ENCODE measurements around the gene TEAD4.

DNA sequence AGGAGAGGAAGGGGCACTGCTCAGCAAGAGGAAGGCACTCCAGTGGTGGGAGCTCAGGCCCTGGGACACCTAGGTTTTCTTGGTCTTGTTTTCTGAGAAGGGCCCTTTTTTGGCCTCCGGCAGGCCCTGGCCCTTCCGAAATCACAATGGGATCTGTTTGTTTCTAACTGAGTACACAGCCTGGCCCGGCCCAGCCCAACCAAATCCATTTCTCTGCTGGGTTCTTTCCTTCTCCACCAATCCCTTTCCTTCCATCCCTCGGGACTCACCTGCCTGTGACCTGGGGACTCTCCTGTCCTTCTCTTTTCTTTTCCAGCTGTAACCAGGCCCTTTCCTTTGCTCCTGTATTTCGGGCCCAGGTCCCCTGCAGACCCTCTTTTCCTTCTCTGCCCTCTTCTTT lies 18.6 kb downstream of the TEAD4 start:
- TF ChIP-seq ELF1 (IDR thresholded peaks at IDR 0.05; ENCODE audit: borderline replicate concordance, low read depth) (no peak), CEBPB (IDR thresholded peaks at IDR 0.05; ENCODE audit: low read depth) (no peak), POLR2AphosphoS5 (IDR thresholded peaks at IDR 0.05; ENCODE audit: low read depth, low read length) (no peak)
- TF ChIP-seq, protein P1, sequence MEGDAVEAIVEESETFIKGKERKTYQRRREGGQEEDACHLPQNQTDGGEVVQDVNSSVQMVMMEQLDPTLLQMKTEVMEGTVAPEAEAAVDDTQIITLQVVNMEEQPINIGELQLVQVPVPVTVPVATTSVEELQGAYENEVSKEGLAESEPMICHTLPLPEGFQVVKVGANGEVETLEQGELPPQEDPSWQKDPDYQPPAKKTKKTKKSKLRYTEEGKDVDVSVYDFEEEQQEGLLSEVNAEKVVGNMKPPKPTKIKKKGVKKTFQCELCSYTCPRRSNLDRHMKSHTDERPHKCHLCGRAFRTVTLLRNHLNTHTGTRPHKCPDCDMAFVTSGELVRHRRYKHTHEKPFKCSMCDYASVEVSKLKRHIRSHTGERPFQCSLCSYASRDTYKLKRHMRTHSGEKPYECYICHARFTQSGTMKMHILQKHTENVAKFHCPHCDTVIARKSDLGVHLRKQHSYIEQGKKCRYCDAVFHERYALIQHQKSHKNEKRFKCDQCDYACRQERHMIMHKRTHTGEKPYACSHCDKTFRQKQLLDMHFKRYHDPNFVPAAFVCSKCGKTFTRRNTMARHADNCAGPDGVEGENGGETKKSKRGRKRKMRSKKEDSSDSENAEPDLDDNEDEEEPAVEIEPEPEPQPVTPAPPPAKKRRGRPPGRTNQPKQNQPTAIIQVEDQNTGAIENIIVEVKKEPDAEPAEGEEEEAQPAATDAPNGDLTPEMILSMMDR (IDR thresholded peaks at IDR 0.05 in 2 of 3, conservative IDR thresholded peaks at IDR 0.05 in 1 of 3; ENCODE audit: borderline replicate concordance in 1 of 3, insufficient read depth in 1 of 3, low read depth in 2 of 3, low read length in 2 of 3) = no peak
- TF ChIP-seq, protein P2, sequence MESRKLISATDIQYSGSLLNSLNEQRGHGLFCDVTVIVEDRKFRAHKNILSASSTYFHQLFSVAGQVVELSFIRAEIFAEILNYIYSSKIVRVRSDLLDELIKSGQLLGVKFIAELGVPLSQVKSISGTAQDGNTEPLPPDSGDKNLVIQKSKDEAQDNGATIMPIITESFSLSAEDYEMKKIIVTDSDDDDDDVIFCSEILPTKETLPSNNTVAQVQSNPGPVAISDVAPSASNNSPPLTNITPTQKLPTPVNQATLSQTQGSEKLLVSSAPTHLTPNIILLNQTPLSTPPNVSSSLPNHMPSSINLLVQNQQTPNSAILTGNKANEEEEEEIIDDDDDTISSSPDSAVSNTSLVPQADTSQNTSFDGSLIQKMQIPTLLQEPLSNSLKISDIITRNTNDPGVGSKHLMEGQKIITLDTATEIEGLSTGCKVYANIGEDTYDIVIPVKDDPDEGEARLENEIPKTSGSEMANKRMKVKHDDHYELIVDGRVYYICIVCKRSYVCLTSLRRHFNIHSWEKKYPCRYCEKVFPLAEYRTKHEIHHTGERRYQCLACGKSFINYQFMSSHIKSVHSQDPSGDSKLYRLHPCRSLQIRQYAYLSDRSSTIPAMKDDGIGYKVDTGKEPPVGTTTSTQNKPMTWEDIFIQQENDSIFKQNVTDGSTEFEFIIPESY (IDR thresholded peaks at IDR 0.05; ENCODE audit: extremely low read depth, insufficient replicate concordance, low read length) = no peak
- TF ChIP-seq, protein P3, sequence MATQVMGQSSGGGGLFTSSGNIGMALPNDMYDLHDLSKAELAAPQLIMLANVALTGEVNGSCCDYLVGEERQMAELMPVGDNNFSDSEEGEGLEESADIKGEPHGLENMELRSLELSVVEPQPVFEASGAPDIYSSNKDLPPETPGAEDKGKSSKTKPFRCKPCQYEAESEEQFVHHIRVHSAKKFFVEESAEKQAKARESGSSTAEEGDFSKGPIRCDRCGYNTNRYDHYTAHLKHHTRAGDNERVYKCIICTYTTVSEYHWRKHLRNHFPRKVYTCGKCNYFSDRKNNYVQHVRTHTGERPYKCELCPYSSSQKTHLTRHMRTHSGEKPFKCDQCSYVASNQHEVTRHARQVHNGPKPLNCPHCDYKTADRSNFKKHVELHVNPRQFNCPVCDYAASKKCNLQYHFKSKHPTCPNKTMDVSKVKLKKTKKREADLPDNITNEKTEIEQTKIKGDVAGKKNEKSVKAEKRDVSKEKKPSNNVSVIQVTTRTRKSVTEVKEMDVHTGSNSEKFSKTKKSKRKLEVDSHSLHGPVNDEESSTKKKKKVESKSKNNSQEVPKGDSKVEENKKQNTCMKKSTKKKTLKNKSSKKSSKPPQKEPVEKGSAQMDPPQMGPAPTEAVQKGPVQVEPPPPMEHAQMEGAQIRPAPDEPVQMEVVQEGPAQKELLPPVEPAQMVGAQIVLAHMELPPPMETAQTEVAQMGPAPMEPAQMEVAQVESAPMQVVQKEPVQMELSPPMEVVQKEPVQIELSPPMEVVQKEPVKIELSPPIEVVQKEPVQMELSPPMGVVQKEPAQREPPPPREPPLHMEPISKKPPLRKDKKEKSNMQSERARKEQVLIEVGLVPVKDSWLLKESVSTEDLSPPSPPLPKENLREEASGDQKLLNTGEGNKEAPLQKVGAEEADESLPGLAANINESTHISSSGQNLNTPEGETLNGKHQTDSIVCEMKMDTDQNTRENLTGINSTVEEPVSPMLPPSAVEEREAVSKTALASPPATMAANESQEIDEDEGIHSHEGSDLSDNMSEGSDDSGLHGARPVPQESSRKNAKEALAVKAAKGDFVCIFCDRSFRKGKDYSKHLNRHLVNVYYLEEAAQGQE (IDR thresholded peaks at IDR 0.05; ENCODE audit: low read depth) = no peak
